SK-N-SH (cell line): Measurements from ENCODE around the gene LCN6. TPM values are rescaled to one million over a fixed set of nuclear protein-coding genes. Genes with fewer than 3 reads are reported as not detected.
"Not testable (repeated sequence)": the region's sequence is repeated elsewhere in the genome, so short reads cannot be mapped to it uniquely, and the experiment has no call there.

Source experiments
- CTCF ChIA-PET: fragments of 300-600, 350-600 bp; formaldehyde crosslinking; extraction: SDS; loops from one replicate; lab custom pipeline; 2021; lab: Yijun Ruan, JAX
- POLR2A ChIA-PET: fragments of 350-600 bp; sonication (Branson Sonifier 250); formaldehyde crosslinking; extraction: SDS; loops from one replicate; lab custom pipeline; 2020; ENCODE audit warnings: antibody characterized with exemption, inconsistent platforms; lab: Yijun Ruan, JAX
- DNase-seq: peaks from one replicate; pipeline ENCODE4 v3.0.0; 2012
- H2AFZ ChIP-seq: fragments of 200-600 bp; sonication (generic); 2 replicates; pipeline ENCODE4 v1.8.1; 2016; ENCODE audit warnings: antibody characterized with exemption, mild to moderate bottlenecking, low read depth
- H3F3A ChIP-seq: fragments of 200-600 bp; sonication (generic); replicated peaks from 2 replicates; pipeline ENCODE3; 2016; ENCODE audit warnings: antibody characterized with exemption, mild to moderate bottlenecking; ENCODE audit not compliant: insufficient read depth
- H3K27ac ChIP-seq, 2 experiments: fragments of 200-500 bp in 1 of 2; fragments of 200-600 bp in 1 of 2; sonication (Bioruptor generic) in 1 of 2; sonication (generic), shearing (Covaris generic) in 1 of 2; 2 replicates each; pipeline versions ENCODE4 v1.5.1 to v1.6.1; 2014 to 2016; ENCODE audit warnings: low read depth in 2 of 2, inconsistent platforms in 1 of 2, low read length in 1 of 2, mild to moderate bottlenecking in 1 of 2, mixed read lengths in 1 of 2
- H3K27me3 ChIP-seq: fragments of 200-600 bp; sonication (generic), shearing (Covaris generic); 2 replicates; pipeline ENCODE4 v1.6.1; 2016; ENCODE audit warnings: mixed run types; ENCODE audit not compliant: insufficient read depth
- H3K36me3 ChIP-seq, 2 experiments: fragments of 200-500 bp in 1 of 2; fragments of 200-600 bp in 1 of 2; sonication (Bioruptor generic) in 1 of 2; sonication (generic) in 1 of 2; replicated peaks in 1 of 2; 2 replicates each; pipeline versions ENCODE3 to v1.5.1; 2014 to 2016; ENCODE audit warnings: low read length in 1 of 2, mild to moderate bottlenecking in 1 of 2; ENCODE audit not compliant: insufficient read depth in 2 of 2, control insufficient read depth in 1 of 2
- H3K4me1 ChIP-seq, 2 experiments: fragments of 200-500 bp in 1 of 2; fragments of 200-600 bp in 1 of 2; sonication (Bioruptor generic) in 1 of 2; sonication (generic), shearing (Covaris generic) in 1 of 2; 2 replicates each; pipeline versions ENCODE4 v1.5.1 to v1.6.1; 2014 to 2016; ENCODE audit warnings: low read depth in 1 of 2, low read length in 1 of 2, mixed run types in 1 of 2; ENCODE audit not compliant: insufficient read depth in 2 of 2, control insufficient read depth in 1 of 2
- H3K4me2 ChIP-seq: fragments of 200-600 bp; sonication (generic), shearing (Covaris generic); 2 replicates; pipeline ENCODE4 v1.6.1; 2017; ENCODE audit warnings: mixed run types
- H3K4me3 ChIP-seq, 2 experiments: fragments of 200-500 bp in 1 of 2; fragments of 200-600 bp in 1 of 2; sonication (Bioruptor generic) in 1 of 2; sonication (generic), shearing (Covaris generic) in 1 of 2; 2 replicates each; pipeline versions ENCODE4 v1.5.1 to v1.8.1; 2014 to 2016; ENCODE audit warnings: low read depth in 2 of 2, inconsistent platforms in 1 of 2, low read length in 1 of 2, mild to moderate bottlenecking in 1 of 2, mixed read lengths in 1 of 2, moderate library complexity in 1 of 2
- H3K79me2 ChIP-seq: fragments of 200-600 bp; sonication (generic); 2 replicates; pipeline ENCODE4 v1.8.1; 2017; ENCODE audit warnings: mild to moderate bottlenecking; ENCODE audit not compliant: insufficient read depth
- H3K9ac ChIP-seq: fragments of 200-600 bp; sonication (generic); 2 replicates; pipeline ENCODE4 v1.6.1; 2017; ENCODE audit warnings: mixed run types
- H3K9me2 ChIP-seq: fragments of 200-600 bp; sonication (generic); 2 replicates; pipeline ENCODE4 v1.6.1; 2017; ENCODE audit warnings: mixed run types
- H3K9me3 ChIP-seq: fragments of 200-600 bp; sonication (generic); 2 replicates; pipeline ENCODE4 v1.6.1; 2017; ENCODE audit warnings: mixed run types, mild to moderate bottlenecking, moderate library complexity
- H4K20me1 ChIP-seq: fragments of 200-600 bp; sonication (generic); 2 replicates; pipeline ENCODE4 v1.6.1; 2017; ENCODE audit warnings: mild to moderate bottlenecking, mixed run types; ENCODE audit not compliant: insufficient read depth
- CHD2 ChIP-seq: fragments of 150-350 bp; IDR thresholded peaks from 2 replicates; pipeline ENCODE4 v1.6.1; 2018; ENCODE audit warnings: low read length; ENCODE audit not compliant: partially characterized antibody
- EP300 ChIP-seq, 2 experiments: IDR thresholded peaks; 2 replicates each; pipeline versions ENCODE4 v1.4.0 to v1.6.1; 2012; ENCODE audit warnings: borderline replicate concordance in 1 of 2, low read depth in 1 of 2, low read length in 1 of 2
- FOXM1 ChIP-seq: IDR thresholded peaks from 2 replicates; pipeline ENCODE4 v1.4.0; 2012; ENCODE audit warnings: low read depth, mild to moderate bottlenecking
- GATA2 ChIP-seq: sonication (generic); formaldehyde crosslinking; IDR thresholded peaks from 2 replicates; pipeline ENCODE4 v1.5.0; 2020; ENCODE audit warnings: mild to moderate bottlenecking, missing genetic modification reagents
- MXI1 ChIP-seq: IDR thresholded peaks from 2 replicates; pipeline ENCODE4 v1.6.1; 2012; ENCODE audit warnings: mild to moderate bottlenecking, low read depth, low read length, improper control_type of control experiment
- RFX5 ChIP-seq: IDR thresholded peaks from 2 replicates; pipeline ENCODE4 v1.6.1; 2012; ENCODE audit warnings: mild to moderate bottlenecking, improper control_type of control experiment, low read length
- WGBS: methylation state at CpG from one replicate; pipeline ENCODE4 v1.1.6; 2017; ENCODE audit warnings: low lambda C conversion rate; 5-methylcytosine and 5-hydroxymethylcytosine counted together
- polyA plus RNA-seq, 3 experiments: library from polyadenylated mRNA; depleted of rRNA; stranded (reverse); fragments of >200 nt; gene quantifications; 2 replicates each; pipeline ENCODE4 v1.2.3, GENCODE V29; 2012
- TF ChIP-seq, protein P1 (sequence below): fragments of 150-350 bp; IDR thresholded peaks from 2 replicates; pipeline ENCODE4 v1.6.1; 2017; ENCODE audit warnings: antibody characterized with exemption, low read length, low read depth, borderline replicate concordance
- TF ChIP-seq, protein P2 (sequence below): fragments of 150-350 bp; IDR thresholded peaks from 2 replicates; pipeline ENCODE4 v1.6.1; 2016; ENCODE audit warnings: mild to moderate bottlenecking, low read depth, low read length
- TF ChIP-seq, protein P3 (sequence below): IDR thresholded peaks from 2 replicates; pipeline ENCODE4; 2012
- TF ChIP-seq, protein P4 (sequence below): IDR thresholded peaks from 2 replicates; pipeline ENCODE4 v1.4.0; 2012; ENCODE audit warnings: low read depth
- TF ChIP-seq, protein P5 (sequence below): IDR thresholded peaks from 2 replicates; pipeline ENCODE4 v1.4.0; 2012; ENCODE audit warnings: low read depth, borderline replicate concordance
- TF ChIP-seq, protein P6 (sequence below): fragments of 200-600 bp; sonication (generic); IDR thresholded peaks from 2 replicates; pipeline ENCODE4 v1.6.1; 2017; ENCODE audit warnings: antibody characterized with exemption, mild to moderate bottlenecking, moderate library complexity

The LCN6 gene
- polyA plus RNA-seq, 1 of the 3 experiments (the other 2 are of a cell fraction) = not detected

DNA sequence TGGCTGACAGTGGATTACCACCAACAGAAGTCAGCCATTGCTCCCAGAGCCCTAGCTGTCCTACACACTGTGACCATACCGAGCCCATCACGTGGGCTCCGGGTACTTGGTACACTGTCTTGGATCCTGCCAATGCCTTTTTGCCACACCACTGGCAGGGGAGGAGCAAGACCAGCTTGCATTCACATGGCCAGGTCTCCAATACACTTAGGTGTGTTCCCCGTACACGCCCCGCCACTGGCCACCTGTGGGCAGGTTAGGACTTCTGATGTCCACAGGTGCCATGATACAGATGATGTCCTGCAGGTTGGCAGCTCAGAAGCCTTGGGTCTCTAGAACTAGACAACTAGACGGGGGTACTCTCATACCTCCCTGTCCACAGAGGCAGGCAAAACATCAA is 41.3 kb downstream of the LCN6 start:
- peaks cover 0 to 4% of the 10 kb centered on the region in 2 experiments; a peak in 1 of 4 replicates for H3K4me1 ChIP-seq
- DNase-seq = no peak
- ChIA-PET POLR2A (interaction anchor here (0.6 kb wide), 1 partner anchor 10 kb away, joined by 4 read pairs; no protein-coding TSS in a partner anchor), CTCF (interaction anchor here (1.7 to 2.3 kb wide), 2 partner anchors 35 to 219 kb away, joined by 6 to 7 read pairs; no protein-coding TSS in a partner anchor)
- no peaks in the 10 kb centered on the region for H3K36me3 ChIP-seq
- H3K9me3 ChIP-seq = no peaks in the 10 kb centered on the region
- no peaks in the 10 kb centered on the region for H3K79me2 ChIP-seq
- H3K9me2 ChIP-seq = no peaks in the 10 kb centered on the region
- no peak overlapping the region for H3K4me2 ChIP-seq
- peaks cover 17% of the 10 kb centered on the region for H3F3A ChIP-seq
- H3K4me3 ChIP-seq = no peak overlapping the region
- H3K9ac ChIP-seq = no peak overlapping the region
- no peak overlapping the region for H2AFZ ChIP-seq
- no peak for TF ChIP-seq RFX5
- TF ChIP-seq, protein P1, sequence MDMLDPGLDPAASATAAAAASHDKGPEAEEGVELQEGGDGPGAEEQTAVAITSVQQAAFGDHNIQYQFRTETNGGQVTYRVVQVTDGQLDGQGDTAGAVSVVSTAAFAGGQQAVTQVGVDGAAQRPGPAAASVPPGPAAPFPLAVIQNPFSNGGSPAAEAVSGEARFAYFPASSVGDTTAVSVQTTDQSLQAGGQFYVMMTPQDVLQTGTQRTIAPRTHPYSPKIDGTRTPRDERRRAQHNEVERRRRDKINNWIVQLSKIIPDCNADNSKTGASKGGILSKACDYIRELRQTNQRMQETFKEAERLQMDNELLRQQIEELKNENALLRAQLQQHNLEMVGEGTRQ = no peak
- no peak for TF ChIP-seq GATA2
- TF ChIP-seq, protein P2, sequence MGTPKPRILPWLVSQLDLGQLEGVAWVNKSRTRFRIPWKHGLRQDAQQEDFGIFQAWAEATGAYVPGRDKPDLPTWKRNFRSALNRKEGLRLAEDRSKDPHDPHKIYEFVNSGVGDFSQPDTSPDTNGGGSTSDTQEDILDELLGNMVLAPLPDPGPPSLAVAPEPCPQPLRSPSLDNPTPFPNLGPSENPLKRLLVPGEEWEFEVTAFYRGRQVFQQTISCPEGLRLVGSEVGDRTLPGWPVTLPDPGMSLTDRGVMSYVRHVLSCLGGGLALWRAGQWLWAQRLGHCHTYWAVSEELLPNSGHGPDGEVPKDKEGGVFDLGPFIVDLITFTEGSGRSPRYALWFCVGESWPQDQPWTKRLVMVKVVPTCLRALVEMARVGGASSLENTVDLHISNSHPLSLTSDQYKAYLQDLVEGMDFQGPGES = no peak
- TF ChIP-seq EP300 (IDR thresholded peaks at IDR 0.05; ENCODE audit: borderline replicate concordance in 1 of 2, low read depth in 1 of 2, low read length in 1 of 2) = no peak
- TF ChIP-seq, protein P3, sequence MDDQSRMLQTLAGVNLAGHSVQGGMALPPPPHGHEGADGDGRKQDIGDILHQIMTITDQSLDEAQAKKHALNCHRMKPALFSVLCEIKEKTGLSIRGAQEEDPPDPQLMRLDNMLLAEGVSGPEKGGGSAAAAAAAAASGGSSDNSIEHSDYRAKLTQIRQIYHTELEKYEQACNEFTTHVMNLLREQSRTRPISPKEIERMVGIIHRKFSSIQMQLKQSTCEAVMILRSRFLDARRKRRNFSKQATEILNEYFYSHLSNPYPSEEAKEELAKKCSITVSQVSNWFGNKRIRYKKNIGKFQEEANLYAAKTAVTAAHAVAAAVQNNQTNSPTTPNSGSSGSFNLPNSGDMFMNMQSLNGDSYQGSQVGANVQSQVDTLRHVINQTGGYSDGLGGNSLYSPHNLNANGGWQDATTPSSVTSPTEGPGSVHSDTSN = no peak
- TF ChIP-seq CHD2 = no peak
- TF ChIP-seq, protein P4, sequence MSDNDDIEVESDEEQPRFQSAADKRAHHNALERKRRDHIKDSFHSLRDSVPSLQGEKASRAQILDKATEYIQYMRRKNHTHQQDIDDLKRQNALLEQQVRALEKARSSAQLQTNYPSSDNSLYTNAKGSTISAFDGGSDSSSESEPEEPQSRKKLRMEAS = no peak
- TF ChIP-seq, all 33 proteins: peak for 0
- Histone ChIP-seq H3K27me3 (no peaks in the 10 kb centered on the region), H3K27ac (no peak overlapping the region), H4K20me1 (no peaks in the 10 kb centered on the region)
- WGBS = 85% methylated on average over 4 of the region's 7 CpGs

DNA sequence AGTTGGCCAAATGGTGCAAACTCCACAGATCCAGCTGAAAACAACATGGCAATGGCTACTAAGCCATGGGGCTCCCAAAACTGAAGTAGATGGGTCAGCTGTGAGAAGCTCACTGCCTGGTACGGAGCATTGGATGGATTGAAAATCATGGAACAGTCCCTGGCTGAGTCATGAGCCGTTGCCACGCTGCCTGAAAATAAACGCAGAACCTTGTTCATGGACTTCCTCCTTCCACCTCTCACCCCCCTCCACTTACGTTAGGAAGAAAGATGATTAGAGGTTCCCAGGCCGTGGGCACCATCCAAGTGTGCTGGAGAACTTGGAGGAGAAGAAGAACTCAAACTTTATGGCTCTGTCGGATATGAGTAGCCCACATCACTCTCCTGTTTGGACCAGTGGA is 42.8 kb downstream of the LCN6 start:
- Histone ChIP-seq H3K27me3 (no peaks in the 10 kb centered on the region), H3K9me2 (no peaks in the 10 kb centered on the region), H3K79me2 (no peaks in the 10 kb centered on the region), H3K4me2 (no peak overlapping the region), H3K9ac (no peak overlapping the region), H3K9me3 (no peaks in the 10 kb centered on the region), H3K27ac (no peak overlapping the region), H2AFZ (no peak overlapping the region), H3K4me3 (no peak overlapping the region), H4K20me1 (no peaks in the 10 kb centered on the region), H3K36me3 (no peaks in the 10 kb centered on the region), H3K4me1 (no peaks in the 10 kb centered on the region), H3F3A (peaks cover 3% of the 10 kb centered on the region)
- no peak for DNase-seq
- TF ChIP-seq, protein P5, sequence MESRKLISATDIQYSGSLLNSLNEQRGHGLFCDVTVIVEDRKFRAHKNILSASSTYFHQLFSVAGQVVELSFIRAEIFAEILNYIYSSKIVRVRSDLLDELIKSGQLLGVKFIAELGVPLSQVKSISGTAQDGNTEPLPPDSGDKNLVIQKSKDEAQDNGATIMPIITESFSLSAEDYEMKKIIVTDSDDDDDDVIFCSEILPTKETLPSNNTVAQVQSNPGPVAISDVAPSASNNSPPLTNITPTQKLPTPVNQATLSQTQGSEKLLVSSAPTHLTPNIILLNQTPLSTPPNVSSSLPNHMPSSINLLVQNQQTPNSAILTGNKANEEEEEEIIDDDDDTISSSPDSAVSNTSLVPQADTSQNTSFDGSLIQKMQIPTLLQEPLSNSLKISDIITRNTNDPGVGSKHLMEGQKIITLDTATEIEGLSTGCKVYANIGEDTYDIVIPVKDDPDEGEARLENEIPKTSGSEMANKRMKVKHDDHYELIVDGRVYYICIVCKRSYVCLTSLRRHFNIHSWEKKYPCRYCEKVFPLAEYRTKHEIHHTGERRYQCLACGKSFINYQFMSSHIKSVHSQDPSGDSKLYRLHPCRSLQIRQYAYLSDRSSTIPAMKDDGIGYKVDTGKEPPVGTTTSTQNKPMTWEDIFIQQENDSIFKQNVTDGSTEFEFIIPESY = no peak
- TF ChIP-seq FOXM1 (no peak), MXI1 (no peak)
- TF ChIP-seq, protein P6, sequence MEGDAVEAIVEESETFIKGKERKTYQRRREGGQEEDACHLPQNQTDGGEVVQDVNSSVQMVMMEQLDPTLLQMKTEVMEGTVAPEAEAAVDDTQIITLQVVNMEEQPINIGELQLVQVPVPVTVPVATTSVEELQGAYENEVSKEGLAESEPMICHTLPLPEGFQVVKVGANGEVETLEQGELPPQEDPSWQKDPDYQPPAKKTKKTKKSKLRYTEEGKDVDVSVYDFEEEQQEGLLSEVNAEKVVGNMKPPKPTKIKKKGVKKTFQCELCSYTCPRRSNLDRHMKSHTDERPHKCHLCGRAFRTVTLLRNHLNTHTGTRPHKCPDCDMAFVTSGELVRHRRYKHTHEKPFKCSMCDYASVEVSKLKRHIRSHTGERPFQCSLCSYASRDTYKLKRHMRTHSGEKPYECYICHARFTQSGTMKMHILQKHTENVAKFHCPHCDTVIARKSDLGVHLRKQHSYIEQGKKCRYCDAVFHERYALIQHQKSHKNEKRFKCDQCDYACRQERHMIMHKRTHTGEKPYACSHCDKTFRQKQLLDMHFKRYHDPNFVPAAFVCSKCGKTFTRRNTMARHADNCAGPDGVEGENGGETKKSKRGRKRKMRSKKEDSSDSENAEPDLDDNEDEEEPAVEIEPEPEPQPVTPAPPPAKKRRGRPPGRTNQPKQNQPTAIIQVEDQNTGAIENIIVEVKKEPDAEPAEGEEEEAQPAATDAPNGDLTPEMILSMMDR = no peak
- ChIA-PET POLR2A (no interaction called here), CTCF (interaction anchor here (2.3 kb wide), 1 partner anchor 34 kb away, joined by 7 read pairs; no protein-coding TSS in a partner anchor)
- WGBS = 75% methylated on average over 7 of the region's 7 CpGs

DNA sequence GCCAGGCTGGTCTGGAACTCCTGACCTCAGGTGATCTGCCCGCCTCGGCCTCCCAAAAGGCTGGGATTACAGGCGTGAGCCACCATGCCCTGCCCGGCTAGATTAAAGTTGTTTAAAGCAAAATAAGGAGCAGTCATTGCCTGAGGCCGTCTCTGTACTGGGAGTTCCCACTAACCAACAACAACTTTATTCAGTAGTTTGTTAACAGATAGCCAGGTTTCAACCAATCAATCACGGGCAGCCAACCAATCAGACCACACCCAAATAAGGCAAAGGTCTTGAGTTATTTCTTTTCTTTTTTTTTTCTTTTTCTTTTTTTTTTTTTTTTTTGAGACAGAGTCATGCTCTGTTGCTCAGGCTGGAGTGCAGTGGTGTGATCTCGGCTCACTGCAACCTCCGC is 43.6 kb downstream of the LCN6 start:
- H3K36me3 ChIP-seq, POLR2A ChIA-PET, H3K9me2 ChIP-seq, H3K27me3 ChIP-seq, H3K27ac ChIP-seq, H3K9me3 ChIP-seq, H4K20me1 ChIP-seq, H3K4me3 ChIP-seq, H3K4me1 ChIP-seq, CTCF ChIA-PET, H3K79me2 ChIP-seq, H2AFZ ChIP-seq, DNase-seq, H3K9ac ChIP-seq, H3K4me2 ChIP-seq, H3F3A ChIP-seq: not testable (repeated sequence)
- WGBS = 83% methylated on average over 5 of the region's 8 CpGs
